GM18858 (cell line): ENCODE data around the gene TNNT3.
"Not testable (repeated sequence)": the region's sequence is repeated elsewhere in the genome, so short reads cannot be mapped to it uniquely, and the experiment has no call there.

ENCODE experiments used
- ATAC-seq: cut with Tn5 transposase; IDR thresholded peaks from one replicate; pipeline ENCODE4 v1.9.1; 2021; ENCODE audit not compliant: unreplicated experiment

The TNNT3 gene

GRCh38 chr11:1880746-1881441 lies 38.6 kb upstream of the TNNT3 start:
- ATAC-seq = no peak

GRCh38 chr11:1881442-1882264 lies 37.9 kb upstream of the TNNT3 start:
- ATAC-seq = no peak

GRCh38 chr11:1882265-1883238 lies 37.0 kb upstream of the TNNT3 start:
- ATAC-seq = no peak

- ATAC-seq = no peak
Measured at GRCh38 chr11:1883346-1884302, 35.9 kb upstream of the TNNT3 start.

GRCh38 chr11:1884303-1884700 lies 35.2 kb upstream of the TNNT3 start:
- ATAC-seq = no peak

- not testable (repeated sequence) for ATAC-seq
Measured at GRCh38 chr11:1886551-1886950, 33.0 kb upstream of the TNNT3 start.

- ATAC-seq = no peak
Measured at GRCh38 chr11:1887451-1888346, 31.8 kb upstream of the TNNT3 start.

- ATAC-seq = no peak
Measured at GRCh38 chr11:1888347-1888753, 31.2 kb upstream of the TNNT3 start.

GRCh38 chr11:1888811-1889210 lies 30.7 kb upstream of the TNNT3 start:
- no peak for ATAC-seq

- no peak for ATAC-seq
Measured at GRCh38 chr11:1889224-1889930, 30.1 kb upstream of the TNNT3 start.

GRCh38 chr11:1889941-1890855 lies 29.3 kb upstream of the TNNT3 start:
- no peak for ATAC-seq

- no peak for ATAC-seq
Measured at GRCh38 chr11:1890856-1891830, 28.4 kb upstream of the TNNT3 start.

- no peak for ATAC-seq
Measured at GRCh38 chr11:1891831-1892115, 27.7 kb upstream of the TNNT3 start, which contains the start of gene PRR33. PRR33 (minus strand) TSS chr11:1891895; CDS start chr11:1890584, 1,311 bp downstream.

- ATAC-seq = no peak
Measured at GRCh38 chr11:1892116-1892515, 27.4 kb upstream of the TNNT3 start.

- ATAC-seq = no peak
Measured at GRCh38 chr11:1892558-1892957, 26.9 kb upstream of the TNNT3 start.

- ATAC-seq = no peak
Measured at GRCh38 chr11:1893581-1894359, 25.7 kb upstream of the TNNT3 start.
